GM12864 (cell line): ENCODE measurements around the gene SCT.

Experiments
- DNase-seq: peaks from one replicate; pipeline ENCODE4 v3.0.0-alpha.2; 2011; ENCODE audit warnings: low read depth
- H3K4me3 ChIP-seq: 2 replicates; pipeline ENCODE4 v1.5.1; 2011; ENCODE audit warnings: mild to moderate bottlenecking, low read depth, low read length, control low read depth
- TF ChIP-seq, protein P1 (sequence below): IDR thresholded peaks from 2 replicates; pipeline ENCODE4 v1.5.1; 2011; ENCODE audit warnings: low read depth, mild to moderate bottlenecking, moderate library complexity, low read length, control low read depth, inconsistent platforms; ENCODE audit errors: missing control alignments

The SCT gene

DNA sequence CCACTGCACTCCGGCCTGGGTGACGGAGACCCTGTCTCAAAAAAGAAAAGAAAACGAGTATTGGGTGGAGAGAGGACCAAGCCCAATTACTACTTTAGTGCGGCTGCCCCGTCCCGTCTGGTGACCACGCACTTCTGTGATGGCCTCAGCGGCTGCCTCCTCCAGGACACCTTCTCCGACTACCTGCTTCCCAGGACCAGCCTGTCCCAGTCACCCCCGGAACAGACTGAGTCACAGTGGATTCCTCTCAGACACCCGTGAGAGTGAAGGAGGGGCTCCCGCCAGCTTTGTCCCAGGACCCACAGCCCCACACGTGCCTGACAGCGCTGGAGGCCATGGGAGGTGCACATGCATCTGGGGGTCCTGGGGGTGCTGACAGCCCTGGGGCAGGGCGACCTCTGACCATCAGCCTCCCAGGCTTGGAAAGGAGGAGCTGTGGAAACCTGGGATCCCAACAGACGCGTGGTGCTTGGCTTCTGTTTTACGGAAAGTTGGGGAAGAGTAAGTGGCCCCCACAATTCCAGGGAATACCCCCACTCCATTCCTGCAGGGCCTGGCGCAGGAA lies 14.9 kb upstream of the SCT start:
- no peak for DNase-seq
- no peak overlapping the region for H3K4me3 ChIP-seq
- TF ChIP-seq, protein P1, sequence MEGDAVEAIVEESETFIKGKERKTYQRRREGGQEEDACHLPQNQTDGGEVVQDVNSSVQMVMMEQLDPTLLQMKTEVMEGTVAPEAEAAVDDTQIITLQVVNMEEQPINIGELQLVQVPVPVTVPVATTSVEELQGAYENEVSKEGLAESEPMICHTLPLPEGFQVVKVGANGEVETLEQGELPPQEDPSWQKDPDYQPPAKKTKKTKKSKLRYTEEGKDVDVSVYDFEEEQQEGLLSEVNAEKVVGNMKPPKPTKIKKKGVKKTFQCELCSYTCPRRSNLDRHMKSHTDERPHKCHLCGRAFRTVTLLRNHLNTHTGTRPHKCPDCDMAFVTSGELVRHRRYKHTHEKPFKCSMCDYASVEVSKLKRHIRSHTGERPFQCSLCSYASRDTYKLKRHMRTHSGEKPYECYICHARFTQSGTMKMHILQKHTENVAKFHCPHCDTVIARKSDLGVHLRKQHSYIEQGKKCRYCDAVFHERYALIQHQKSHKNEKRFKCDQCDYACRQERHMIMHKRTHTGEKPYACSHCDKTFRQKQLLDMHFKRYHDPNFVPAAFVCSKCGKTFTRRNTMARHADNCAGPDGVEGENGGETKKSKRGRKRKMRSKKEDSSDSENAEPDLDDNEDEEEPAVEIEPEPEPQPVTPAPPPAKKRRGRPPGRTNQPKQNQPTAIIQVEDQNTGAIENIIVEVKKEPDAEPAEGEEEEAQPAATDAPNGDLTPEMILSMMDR, result no peak

DNA sequence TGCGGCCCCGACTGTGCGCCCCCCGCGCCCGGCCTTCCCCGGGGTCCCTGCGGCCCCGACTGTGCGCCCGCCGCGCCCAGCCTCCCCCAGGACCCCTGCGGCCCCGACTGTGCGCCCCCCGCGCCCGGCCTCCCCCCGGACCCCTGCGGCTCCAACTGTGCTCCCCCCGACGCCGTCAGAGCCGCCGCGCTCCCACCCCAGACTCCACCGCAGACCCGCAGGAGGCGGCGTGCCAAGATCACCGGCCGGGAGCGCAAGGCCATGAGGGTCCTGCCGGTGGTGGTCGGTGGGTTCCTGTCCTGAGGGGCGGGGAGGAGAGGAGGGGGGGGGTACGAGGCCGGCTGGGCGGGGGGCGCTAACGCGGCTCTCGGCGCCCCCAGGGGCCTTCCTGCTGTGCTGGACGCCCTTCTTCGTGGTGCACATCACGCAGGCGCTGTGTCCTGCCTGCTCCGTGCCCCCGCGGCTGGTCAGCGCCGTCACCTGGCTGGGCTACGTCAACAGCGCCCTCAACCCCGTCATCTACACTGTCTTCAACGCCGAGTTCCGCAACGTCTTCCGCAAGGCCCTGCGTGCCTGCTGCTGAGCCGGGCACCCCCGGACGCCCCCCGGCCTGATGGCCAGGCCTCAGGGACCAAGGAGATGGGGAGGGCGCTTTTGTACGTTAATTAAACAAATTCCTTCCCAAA lies 13.2 kb upstream of the SCT start:
- no peak for DNase-seq
- H3K4me3 ChIP-seq, result no peak overlapping the region

DNA sequence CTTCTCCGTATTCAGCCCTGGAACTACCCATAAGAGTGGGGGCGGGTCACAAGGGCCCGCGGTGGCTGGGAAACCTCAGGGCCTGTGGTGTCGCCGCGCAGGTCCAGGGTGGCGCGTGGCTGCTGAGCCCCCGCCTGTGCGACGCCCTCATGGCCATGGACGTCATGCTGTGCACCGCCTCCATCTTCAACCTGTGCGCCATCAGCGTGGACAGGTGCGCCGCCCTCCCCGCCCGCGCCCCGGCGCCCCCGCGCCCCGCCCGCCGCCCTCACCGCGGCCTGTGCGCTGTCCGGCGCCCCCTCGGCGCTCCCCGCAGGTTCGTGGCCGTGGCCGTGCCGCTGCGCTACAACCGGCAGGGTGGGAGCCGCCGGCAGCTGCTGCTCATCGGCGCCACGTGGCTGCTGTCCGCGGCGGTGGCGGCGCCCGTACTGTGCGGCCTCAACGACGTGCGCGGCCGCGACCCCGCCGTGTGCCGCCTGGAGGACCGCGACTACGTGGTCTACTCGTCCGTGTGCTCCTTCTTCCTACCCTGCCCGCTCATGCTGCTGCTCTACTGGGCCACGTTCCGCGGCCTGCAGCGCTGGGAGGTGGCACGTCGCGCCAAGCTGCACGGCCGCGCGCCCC lies 12.5 kb upstream of the SCT start:
- DNase-seq, result no peak
- H3K4me3 ChIP-seq, result no peak overlapping the region; the same call in 1 of the 2 replicates
- TF ChIP-seq, protein P1, result no peak

More for the DNA sequence above, 13.2 kb upstream of the SCT start:
- TF ChIP-seq, protein P1, result no peak

DNA sequence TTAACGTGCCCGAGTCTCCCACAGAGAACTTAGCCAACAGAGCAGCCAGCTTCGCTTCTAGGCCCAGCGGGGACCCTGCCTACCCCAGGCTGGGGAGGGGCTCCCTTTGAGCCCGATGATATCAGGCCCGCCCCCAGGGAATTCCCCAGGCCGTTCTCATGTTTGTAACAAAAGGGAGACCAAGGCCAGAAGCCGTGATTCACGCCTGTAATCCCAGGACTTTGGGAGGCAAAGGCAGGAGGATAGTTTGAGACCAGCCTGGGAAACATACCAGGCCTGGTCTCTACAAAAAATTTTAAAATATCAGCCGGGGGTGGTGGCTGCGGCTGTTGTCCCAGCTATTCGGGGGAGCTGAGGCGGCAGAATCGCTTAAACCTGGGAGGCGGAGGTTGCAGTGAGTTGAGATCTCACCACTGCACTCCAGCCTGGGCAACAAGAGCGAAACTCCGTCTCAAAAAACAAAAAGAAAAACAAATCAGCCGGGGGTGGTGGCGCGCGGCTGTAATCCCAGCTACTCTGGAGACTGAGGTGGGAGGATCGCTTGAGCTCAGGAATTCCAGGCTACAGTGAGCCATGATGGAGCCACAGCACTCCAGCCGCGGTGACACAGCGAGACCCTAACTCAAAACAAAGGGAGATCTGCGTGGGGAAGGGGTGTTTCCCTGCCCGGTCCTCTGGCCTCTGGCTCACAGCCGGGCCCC lies 11.8 kb upstream of the SCT start:
- TF ChIP-seq, protein P1, result no peak
- no peak for DNase-seq
- no peak overlapping the region for H3K4me3 ChIP-seq

DNA sequence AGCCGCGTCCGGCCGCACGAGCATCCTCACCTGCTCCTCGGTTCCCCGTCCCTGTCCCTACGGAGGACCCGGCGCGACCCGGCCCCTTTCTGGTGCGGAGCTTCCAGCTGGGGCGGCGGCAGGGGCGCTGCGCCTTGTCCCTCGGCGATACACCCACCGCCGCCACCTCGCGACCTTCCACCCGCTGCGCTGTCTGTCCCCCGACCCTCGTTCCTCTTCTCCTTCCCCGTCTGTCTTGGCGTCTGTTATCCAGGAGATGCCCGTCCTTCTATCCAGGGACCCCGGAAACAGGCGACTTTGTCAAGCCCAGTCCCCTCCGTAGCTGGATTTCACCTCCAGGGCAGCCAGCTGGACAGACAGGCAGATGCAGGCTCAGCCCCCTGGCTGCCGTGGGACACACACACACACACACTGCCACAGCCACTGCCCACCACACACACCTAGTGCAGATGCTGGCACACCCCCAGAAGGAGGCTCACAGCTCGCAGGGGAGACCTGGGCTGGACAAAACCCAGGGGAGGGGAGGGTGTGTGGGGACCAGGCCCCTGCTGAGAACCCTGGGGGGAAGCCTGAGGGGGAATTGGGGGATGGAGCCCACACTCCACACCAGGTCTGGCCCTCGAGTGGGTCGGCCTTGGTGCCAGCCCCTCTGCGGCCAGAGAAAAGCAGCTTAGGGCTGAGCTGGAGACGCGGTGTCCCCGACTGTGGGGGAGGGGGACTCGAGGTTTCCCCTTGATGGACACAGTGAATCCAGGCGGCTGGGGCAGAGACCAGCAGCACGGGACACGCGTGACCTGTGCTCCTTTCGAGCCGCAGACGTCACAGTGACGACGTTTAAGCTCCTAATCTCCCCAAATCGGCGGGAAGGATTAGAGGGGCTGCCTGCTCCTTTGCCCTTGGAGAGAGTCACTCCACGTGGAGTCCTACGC lies 10.9 kb upstream of the SCT start:
- no peak overlapping the region for H3K4me3 ChIP-seq
- TF ChIP-seq, protein P1, result no peak
- DNase-seq, result no peak

DNA sequence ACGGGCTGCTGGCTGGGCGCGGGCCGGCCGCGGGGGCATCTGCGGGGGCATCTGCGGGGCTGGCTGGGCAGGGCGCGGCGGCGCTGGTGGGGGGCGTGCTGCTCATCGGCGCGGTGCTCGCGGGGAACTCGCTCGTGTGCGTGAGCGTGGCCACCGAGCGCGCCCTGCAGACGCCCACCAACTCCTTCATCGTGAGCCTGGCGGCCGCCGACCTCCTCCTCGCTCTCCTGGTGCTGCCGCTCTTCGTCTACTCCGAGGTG lies 10.3 kb upstream of the SCT start:
- no peak for DNase-seq
- no peak overlapping the region for H3K4me3 ChIP-seq
- TF ChIP-seq, protein P1, result no peak
